ENCODE results near the gene SQSTM1.

Gene SQSTM1

DNA sequence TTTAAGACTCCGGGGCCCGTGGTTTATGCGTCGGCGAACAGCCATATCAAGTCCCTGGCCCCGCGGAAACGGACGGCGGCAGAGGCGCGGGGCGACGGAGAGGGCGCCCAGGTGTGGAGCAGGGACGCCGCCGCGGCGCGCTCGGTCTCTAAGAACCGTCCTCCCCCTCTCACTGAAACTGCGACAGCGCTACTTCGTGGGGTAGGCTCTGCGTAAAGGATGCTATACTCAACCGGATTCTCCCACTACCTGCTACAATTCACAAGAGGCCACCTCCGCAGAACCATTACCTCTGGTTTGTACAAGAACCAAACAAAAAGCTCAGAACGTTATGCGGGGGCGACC, 37.5 kb downstream of the SQSTM1 start:
- no peaks in the 10 kb centered on the region for H3K4me1 ChIP-seq (ENCODE audit: control insufficient read depth, insufficient read depth, low read length, poor library complexity, severe bottlenecking)
- peak overlapping the region; percentile 57 for H3K27ac ChIP-seq (ENCODE audit: insufficient read depth, low read length, poor library complexity, severe bottlenecking)
- H3K36me3 ChIP-seq (ENCODE audit: control insufficient read depth, insufficient read depth, low read length) = peaks cover 4% of the 10 kb centered on the region
- peak in 2 of 3 donors; percentile 16 to 24 for DNase-seq
- H3K9me3 ChIP-seq (ENCODE audit: control insufficient read depth, low read length) = no peaks in the 10 kb centered on the region
- no peaks in the 10 kb centered on the region for H3K27me3 ChIP-seq (replicated peaks; ENCODE audit: control insufficient read depth, insufficient read depth, low read length, poor library complexity, severe bottlenecking)
- peak overlapping the region; percentile 64 for H3K4me3 ChIP-seq (ENCODE audit: insufficient read depth, low read depth, low read length, poor library complexity, severe bottlenecking)

- H3K27me3 ChIP-seq (replicated peaks; ENCODE audit: control insufficient read depth, insufficient read depth, low read length, poor library complexity, severe bottlenecking) = no peaks in the 10 kb centered on the region
- peak within 1 kb of the TSS; percentile 57 for H3K27ac ChIP-seq (ENCODE audit: insufficient read depth, low read length, poor library complexity, severe bottlenecking)
- peak; percentile 69 to 78 (median 78) for DNase-seq
- peak within 1 kb of the TSS; percentile 64 for H3K4me3 ChIP-seq (ENCODE audit: insufficient read depth, low read depth, low read length, poor library complexity, severe bottlenecking)
- no peaks in the 10 kb centered on the region for H3K9me3 ChIP-seq (ENCODE audit: control insufficient read depth, low read length)
- no peaks in the 10 kb centered on the region for H3K4me1 ChIP-seq (ENCODE audit: control insufficient read depth, insufficient read depth, low read length, poor library complexity, severe bottlenecking)
- peaks cover 3% of the 10 kb centered on the region for H3K36me3 ChIP-seq (ENCODE audit: control insufficient read depth, insufficient read depth, low read length)
Measured at GRCh38 chr5:179858586-179859427, 38.1 kb downstream of the SQSTM1 start, which contains the start of gene MRNIP. Gene MRNIP (minus strand): TSS chr5:179858817. CDS start chr5:179858796, 21 bp downstream.

GRCh38 chr5:179860301-179860700, 39.6 kb downstream of the SQSTM1 start:
- Histone ChIP-seq H3K4me1 (ENCODE audit: control insufficient read depth, insufficient read depth, low read length, poor library complexity, severe bottlenecking) (no peaks in the 10 kb centered on the region), H3K4me3 (ENCODE audit: insufficient read depth, low read depth, low read length, poor library complexity, severe bottlenecking) (no peak overlapping the region), H3K27me3 (replicated peaks; ENCODE audit: control insufficient read depth, insufficient read depth, low read length, poor library complexity, severe bottlenecking) (no peaks in the 10 kb centered on the region), H3K27ac (ENCODE audit: insufficient read depth, low read length, poor library complexity, severe bottlenecking) (no peak overlapping the region), H3K36me3 (ENCODE audit: control insufficient read depth, insufficient read depth, low read length) (peaks cover 3% of the 10 kb centered on the region), H3K9me3 (ENCODE audit: control insufficient read depth, low read length) (no peaks in the 10 kb centered on the region)
- no peak for DNase-seq

DNA sequence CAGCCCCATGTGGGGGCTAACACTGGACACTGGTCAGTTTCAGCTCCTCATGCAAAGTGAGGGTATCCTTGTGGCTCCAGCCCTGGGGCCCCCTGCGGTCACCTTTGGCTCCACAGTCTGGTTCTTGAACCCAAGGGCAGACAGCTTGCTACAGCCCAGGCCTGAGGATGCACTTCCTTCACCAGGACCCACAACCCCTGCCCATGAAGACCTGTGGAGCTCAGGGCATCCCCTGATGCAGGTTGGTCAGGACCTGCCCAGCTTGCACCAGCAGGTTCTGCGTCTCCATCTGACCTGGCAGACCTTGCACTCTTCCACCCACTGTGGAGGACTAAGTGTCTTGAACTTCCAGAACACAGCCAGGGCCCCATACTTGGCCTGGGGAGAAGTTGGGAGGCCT, 41.6 kb downstream of the SQSTM1 start:
- Histone ChIP-seq H3K27ac (ENCODE audit: insufficient read depth, low read length, poor library complexity, severe bottlenecking) (no peak overlapping the region), H3K27me3 (replicated peaks; ENCODE audit: control insufficient read depth, insufficient read depth, low read length, poor library complexity, severe bottlenecking) (no peaks in the 10 kb centered on the region), H3K4me1 (ENCODE audit: control insufficient read depth, insufficient read depth, low read length, poor library complexity, severe bottlenecking) (no peaks in the 10 kb centered on the region), H3K4me3 (ENCODE audit: insufficient read depth, low read depth, low read length, poor library complexity, severe bottlenecking) (no peak overlapping the region), H3K36me3 (ENCODE audit: control insufficient read depth, insufficient read depth, low read length) (peaks cover 3% of the 10 kb centered on the region), H3K9me3 (ENCODE audit: control insufficient read depth, low read length) (no peaks in the 10 kb centered on the region)
- DNase-seq = no peak

DNA sequence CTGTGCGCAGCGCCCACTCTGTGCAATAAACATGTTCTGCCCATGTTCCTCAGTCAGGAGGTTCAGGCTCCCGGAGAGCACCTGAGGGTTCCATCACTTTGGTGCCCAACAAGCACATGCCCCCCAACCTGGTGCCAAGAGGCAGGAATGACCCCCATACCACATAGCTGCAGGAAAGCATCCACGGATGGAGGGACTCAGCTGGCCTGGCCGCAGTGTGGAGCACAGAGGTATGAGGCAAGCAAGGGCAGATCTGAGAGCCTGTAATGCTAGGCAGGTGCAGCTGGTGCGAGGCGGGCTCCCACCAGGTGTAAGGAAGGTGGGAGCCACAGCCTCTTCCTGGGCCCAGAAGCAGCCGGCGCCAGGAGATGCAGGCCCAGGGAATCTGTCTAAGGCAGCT, 42.2 kb downstream of the SQSTM1 start:
- H3K27ac ChIP-seq (ENCODE audit: insufficient read depth, low read length, poor library complexity, severe bottlenecking) = no peak overlapping the region
- H3K27me3 ChIP-seq (replicated peaks; ENCODE audit: control insufficient read depth, insufficient read depth, low read length, poor library complexity, severe bottlenecking) = no peaks in the 10 kb centered on the region
- H3K4me3 ChIP-seq (ENCODE audit: insufficient read depth, low read depth, low read length, poor library complexity, severe bottlenecking) = no peak overlapping the region
- no peak for DNase-seq
- H3K4me1 ChIP-seq (ENCODE audit: control insufficient read depth, insufficient read depth, low read length, poor library complexity, severe bottlenecking) = no peaks in the 10 kb centered on the region
- no peaks in the 10 kb centered on the region for H3K9me3 ChIP-seq (ENCODE audit: control insufficient read depth, low read length)
- H3K36me3 ChIP-seq (ENCODE audit: control insufficient read depth, insufficient read depth, low read length) = peaks cover 3% of the 10 kb centered on the region

- H3K27ac ChIP-seq (ENCODE audit: insufficient read depth, low read length, poor library complexity, severe bottlenecking) = no peak overlapping the region
- H3K27me3 ChIP-seq (replicated peaks; ENCODE audit: control insufficient read depth, insufficient read depth, low read length, poor library complexity, severe bottlenecking) = no peaks in the 10 kb centered on the region
- no peak overlapping the region for H3K4me3 ChIP-seq (ENCODE audit: insufficient read depth, low read depth, low read length, poor library complexity, severe bottlenecking)
- no peaks in the 10 kb centered on the region for H3K9me3 ChIP-seq (ENCODE audit: control insufficient read depth, low read length)
- DNase-seq = no peak
- H3K36me3 ChIP-seq (ENCODE audit: control insufficient read depth, insufficient read depth, low read length) = peaks cover 4% of the 10 kb centered on the region
- no peaks in the 10 kb centered on the region for H3K4me1 ChIP-seq (ENCODE audit: control insufficient read depth, insufficient read depth, low read length, poor library complexity, severe bottlenecking)
Measured at GRCh38 chr5:179863449-179864085, 42.9 kb downstream of the SQSTM1 start.

- Histone ChIP-seq H3K9me3 (ENCODE audit: control insufficient read depth, low read length) (no peaks in the 10 kb centered on the region), H3K36me3 (ENCODE audit: control insufficient read depth, insufficient read depth, low read length) (peaks cover 5% of the 10 kb centered on the region), H3K27me3 (replicated peaks; ENCODE audit: control insufficient read depth, insufficient read depth, low read length, poor library complexity, severe bottlenecking) (no peaks in the 10 kb centered on the region), H3K27ac (ENCODE audit: insufficient read depth, low read length, poor library complexity, severe bottlenecking) (no peak overlapping the region), H3K4me3 (ENCODE audit: insufficient read depth, low read depth, low read length, poor library complexity, severe bottlenecking) (no peak overlapping the region), H3K4me1 (ENCODE audit: control insufficient read depth, insufficient read depth, low read length, poor library complexity, severe bottlenecking) (no peaks in the 10 kb centered on the region)
- no peak for DNase-seq
Measured at GRCh38 chr5:179864686-179865085, 44.0 kb downstream of the SQSTM1 start.

DNA sequence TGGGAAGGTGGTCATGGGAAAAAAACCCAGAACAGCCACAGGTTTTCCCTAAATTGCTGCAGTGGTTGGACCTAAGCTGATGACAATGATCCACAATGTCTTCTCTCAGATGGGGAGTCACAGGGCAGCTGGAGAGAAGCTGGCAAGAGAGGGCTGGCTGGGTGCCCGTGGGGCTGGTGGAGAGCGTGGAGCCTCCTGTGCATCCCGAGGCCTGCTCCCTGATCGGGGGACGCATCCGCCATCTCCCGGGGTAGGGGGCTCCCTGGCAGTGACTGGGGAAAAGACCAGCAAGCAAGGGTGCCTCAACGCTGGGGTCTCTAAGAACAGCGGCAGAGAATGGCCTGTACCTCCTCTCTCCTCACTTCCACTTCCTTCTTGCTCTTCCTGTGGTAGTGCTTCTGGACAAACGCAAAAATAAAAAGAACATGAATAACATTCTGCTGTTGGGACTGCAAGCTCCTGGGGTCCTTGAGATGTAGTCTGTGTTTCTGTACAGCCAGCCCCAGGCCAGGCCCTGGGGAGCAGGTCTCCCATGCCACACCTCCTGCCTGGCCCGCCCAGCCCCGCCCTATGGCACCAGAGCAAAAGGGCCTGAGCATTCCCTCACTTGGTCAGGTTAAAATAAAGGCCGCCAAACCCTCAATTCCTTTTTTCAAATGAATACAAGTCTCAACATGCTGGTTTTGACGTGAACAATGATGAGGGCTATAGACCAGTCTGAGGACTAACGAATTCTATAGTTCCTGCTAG, 45.0 kb downstream of the SQSTM1 start:
- DNase-seq = no peak
- Histone ChIP-seq H3K27ac (ENCODE audit: insufficient read depth, low read length, poor library complexity, severe bottlenecking) (no peak overlapping the region), H3K9me3 (ENCODE audit: control insufficient read depth, low read length) (no peaks in the 10 kb centered on the region), H3K27me3 (replicated peaks; ENCODE audit: control insufficient read depth, insufficient read depth, low read length, poor library complexity, severe bottlenecking) (no peaks in the 10 kb centered on the region), H3K36me3 (ENCODE audit: control insufficient read depth, insufficient read depth, low read length) (peaks cover 5% of the 10 kb centered on the region), H3K4me3 (ENCODE audit: insufficient read depth, low read depth, low read length, poor library complexity, severe bottlenecking) (no peak overlapping the region), H3K4me1 (ENCODE audit: control insufficient read depth, insufficient read depth, low read length, poor library complexity, severe bottlenecking) (no peaks in the 10 kb centered on the region)

- no peak for DNase-seq
- Histone ChIP-seq H3K4me3 (ENCODE audit: insufficient read depth, low read depth, low read length, poor library complexity, severe bottlenecking) (no peak overlapping the region), H3K27me3 (replicated peaks; ENCODE audit: control insufficient read depth, insufficient read depth, low read length, poor library complexity, severe bottlenecking) (no peaks in the 10 kb centered on the region), H3K36me3 (ENCODE audit: control insufficient read depth, insufficient read depth, low read length) (peaks cover 11% of the 10 kb centered on the region), H3K9me3 (ENCODE audit: control insufficient read depth, low read length) (no peaks in the 10 kb centered on the region), H3K4me1 (ENCODE audit: control insufficient read depth, insufficient read depth, low read length, poor library complexity, severe bottlenecking) (no peaks in the 10 kb centered on the region), H3K27ac (ENCODE audit: insufficient read depth, low read length, poor library complexity, severe bottlenecking) (no peak overlapping the region)
Measured at GRCh38 chr5:179866241-179867078, 45.8 kb downstream of the SQSTM1 start.
